MM.1S (cell line): ENCODE measurements around the gene SLC16A7.

Experiments
- DNase-seq: peaks from one replicate; pipeline ENCODE4 v3.0.0-alpha.2; 2015
- H2AFZ ChIP-seq: fragments of 300-600 bp; sonication (generic); 2 replicates; pipeline ENCODE4 v1.6.0; 2016; ENCODE audit warnings: antibody characterized with exemption, low read length
- H3F3A ChIP-seq: fragments of 300-600 bp; sonication (generic); 2 replicates; pipeline ENCODE4 v1.6.1; 2016; ENCODE audit warnings: mild to moderate bottlenecking, antibody characterized with exemption, low read length, moderate library complexity, mixed read lengths; ENCODE audit not compliant: insufficient read depth
- H3K27ac ChIP-seq: fragments of 300-600 bp; sonication (generic); 2 replicates; pipeline ENCODE4 v1.5.1; 2016; ENCODE audit warnings: mild to moderate bottlenecking, low read length
- H3K27me3 ChIP-seq: fragments of 300-600 bp; sonication (generic); replicated peaks from 2 replicates; pipeline ENCODE4 v1.6.0; 2016; ENCODE audit warnings: low read length; ENCODE audit not compliant: insufficient read depth
- H3K36me3 ChIP-seq: fragments of 300-600 bp; sonication (generic); replicated peaks from 2 replicates; pipeline ENCODE4 v1.6.1; 2016; ENCODE audit warnings: mild to moderate bottlenecking, low read length, mixed read lengths; ENCODE audit not compliant: insufficient read depth
- H3K4me1 ChIP-seq: fragments of 300-600 bp; sonication (generic); 2 replicates; pipeline ENCODE4 v1.6.1; 2016; ENCODE audit warnings: low read length, mixed read lengths
- H3K4me2 ChIP-seq: fragments of 300-600 bp; sonication (generic); 2 replicates; pipeline ENCODE4 v1.6.0; 2016; ENCODE audit warnings: low read depth, low read length
- H3K4me3 ChIP-seq: fragments of 300-600 bp; sonication (generic); 2 replicates; pipeline ENCODE4 v1.5.1; 2016; ENCODE audit warnings: low read length, mixed read lengths
- H3K79me2 ChIP-seq: fragments of 300-600 bp; sonication (generic); 2 replicates; pipeline ENCODE4 v1.6.1; 2016; ENCODE audit warnings: mixed run types, low read length, mixed read lengths
- H3K9ac ChIP-seq: fragments of 300-600 bp; sonication (generic); 2 replicates; pipeline ENCODE4 v1.6.1; 2016; ENCODE audit warnings: low read length, mixed read lengths
- H3K9me2 ChIP-seq: fragments of 300-600 bp; sonication (generic); replicated peaks from 2 replicates; pipeline ENCODE4 v1.6.1; 2016; ENCODE audit warnings: mild to moderate bottlenecking, low read length, mixed read lengths; ENCODE audit not compliant: insufficient read depth
- H3K9me3 ChIP-seq: fragments of 300-600 bp; sonication (generic); replicated peaks from 2 replicates; pipeline ENCODE4 v1.6.1; 2016; ENCODE audit warnings: mild to moderate bottlenecking, low read length, mixed read lengths; ENCODE audit not compliant: insufficient read depth
- H4K20me1 ChIP-seq: fragments of 300-600 bp; sonication (generic); 2 replicates; pipeline ENCODE4 v1.6.1; 2016; ENCODE audit warnings: mild to moderate bottlenecking, low read length, moderate library complexity, mixed read lengths; ENCODE audit not compliant: insufficient read depth
- EZH2 ChIP-seq: fragments of 300-600 bp; sonication (generic); optimal IDR thresholded peaks from 2 replicates; pipeline ENCODE3; 2017; ENCODE audit warnings: low read depth, mild to moderate bottlenecking, antibody characterized with exemption, low read length, mixed read lengths
- EZH2phosphoT487 ChIP-seq: fragments of 300-600 bp; sonication (generic); IDR thresholded peaks from 2 replicates; pipeline ENCODE4 v1.6.1; 2018; ENCODE audit warnings: antibody characterized with exemption, low read length
- TF ChIP-seq, protein P1 (sequence below): fragments of 300-600 bp; sonication (generic); IDR thresholded peaks from 2 replicates; pipeline ENCODE4 v1.5.1; 2016; ENCODE audit warnings: antibody characterized with exemption, low read length, mixed read lengths

The SLC16A7 gene

GRCh38 chr12:59570145-59570544 is 25.7 kb upstream of the SLC16A7 start:
- H3F3A ChIP-seq: no peaks in the 10 kb centered on the region
- H2AFZ ChIP-seq: no peak overlapping the region
- H3K36me3 ChIP-seq: no peaks in the 10 kb centered on the region
- no peak overlapping the region for H3K4me2 ChIP-seq
- DNase-seq: no peak
- H3K4me3 ChIP-seq: no peak overlapping the region
- no peaks in the 10 kb centered on the region; the same call in 1 of the 2 replicates for H3K4me1 ChIP-seq
- H3K79me2 ChIP-seq: no peaks in the 10 kb centered on the region
- TF ChIP-seq, protein P1, sequence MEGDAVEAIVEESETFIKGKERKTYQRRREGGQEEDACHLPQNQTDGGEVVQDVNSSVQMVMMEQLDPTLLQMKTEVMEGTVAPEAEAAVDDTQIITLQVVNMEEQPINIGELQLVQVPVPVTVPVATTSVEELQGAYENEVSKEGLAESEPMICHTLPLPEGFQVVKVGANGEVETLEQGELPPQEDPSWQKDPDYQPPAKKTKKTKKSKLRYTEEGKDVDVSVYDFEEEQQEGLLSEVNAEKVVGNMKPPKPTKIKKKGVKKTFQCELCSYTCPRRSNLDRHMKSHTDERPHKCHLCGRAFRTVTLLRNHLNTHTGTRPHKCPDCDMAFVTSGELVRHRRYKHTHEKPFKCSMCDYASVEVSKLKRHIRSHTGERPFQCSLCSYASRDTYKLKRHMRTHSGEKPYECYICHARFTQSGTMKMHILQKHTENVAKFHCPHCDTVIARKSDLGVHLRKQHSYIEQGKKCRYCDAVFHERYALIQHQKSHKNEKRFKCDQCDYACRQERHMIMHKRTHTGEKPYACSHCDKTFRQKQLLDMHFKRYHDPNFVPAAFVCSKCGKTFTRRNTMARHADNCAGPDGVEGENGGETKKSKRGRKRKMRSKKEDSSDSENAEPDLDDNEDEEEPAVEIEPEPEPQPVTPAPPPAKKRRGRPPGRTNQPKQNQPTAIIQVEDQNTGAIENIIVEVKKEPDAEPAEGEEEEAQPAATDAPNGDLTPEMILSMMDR: no peak
- TF ChIP-seq EZH2 (no peak), EZH2phosphoT487 (no peak)
- no peak overlapping the region for H3K9ac ChIP-seq
- no peaks in the 10 kb centered on the region for H3K9me2 ChIP-seq
- no peaks in the 10 kb centered on the region for H4K20me1 ChIP-seq
- H3K27me3 ChIP-seq: no peaks in the 10 kb centered on the region
- no peak overlapping the region for H3K27ac ChIP-seq
- H3K9me3 ChIP-seq: no peaks in the 10 kb centered on the region

DNA sequence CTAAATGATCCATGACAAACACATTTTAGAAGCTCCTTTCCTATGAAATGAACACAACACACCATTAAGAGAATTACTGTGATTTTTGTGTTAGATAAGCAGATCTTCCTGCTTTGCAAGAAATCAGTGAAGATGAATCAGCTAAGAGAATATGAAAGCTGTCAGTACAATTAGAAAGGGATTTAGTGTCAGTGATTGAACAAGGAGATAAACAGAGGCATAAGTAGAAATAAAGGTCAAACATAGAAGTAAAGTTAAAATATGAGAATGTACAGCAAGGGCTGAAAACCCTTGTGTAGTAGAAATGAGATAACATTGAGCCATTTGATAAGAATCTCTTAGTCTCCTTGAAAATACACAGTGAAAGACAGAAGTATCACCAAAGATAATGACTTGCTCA is 21.4 kb upstream of the SLC16A7 start:
- Histone ChIP-seq H3K36me3 (no peaks in the 10 kb centered on the region), H3K9ac (no peak overlapping the region), H3K79me2 (no peaks in the 10 kb centered on the region), H3K27ac (no peak overlapping the region), H4K20me1 (no peaks in the 10 kb centered on the region), H3K4me3 (no peak overlapping the region), H3K27me3 (no peaks in the 10 kb centered on the region), H2AFZ (no peak overlapping the region), H3K4me2 (no peak overlapping the region), H3K9me2 (no peaks in the 10 kb centered on the region), H3K9me3 (no peaks in the 10 kb centered on the region), H3K4me1 (no peaks in the 10 kb centered on the region; the same call in 1 of the 2 replicates), H3F3A (no peaks in the 10 kb centered on the region)
- no peak for DNase-seq
- TF ChIP-seq, protein P1: no peak
- TF ChIP-seq EZH2phosphoT487 (no peak), EZH2 (no peak)

DNA sequence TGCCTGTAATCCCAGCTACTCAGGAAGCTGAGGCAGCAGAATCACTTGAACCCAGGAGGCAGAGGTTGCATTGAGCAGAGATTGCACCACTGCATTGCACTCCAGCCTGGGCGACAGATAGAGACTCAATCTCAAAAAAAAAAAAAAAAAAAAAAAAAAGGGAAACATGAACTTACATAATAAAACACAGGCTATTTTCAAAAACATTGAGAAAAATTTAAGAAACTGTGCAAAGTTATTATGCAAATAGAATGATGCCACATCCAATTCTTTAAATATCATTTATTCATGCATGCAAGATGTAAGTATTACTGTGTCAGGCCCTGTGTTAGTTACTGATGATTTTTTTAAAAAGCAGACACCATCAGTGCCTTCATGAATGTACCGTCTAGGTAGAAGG is 20.0 kb upstream of the SLC16A7 start:
- H3K4me2 ChIP-seq: no peak overlapping the region
- no peaks in the 10 kb centered on the region for H4K20me1 ChIP-seq
- H3K9me2 ChIP-seq: no peaks in the 10 kb centered on the region
- no peak overlapping the region for H3K4me3 ChIP-seq
- no peaks in the 10 kb centered on the region for H3K27me3 ChIP-seq
- no peaks in the 10 kb centered on the region for H3K9me3 ChIP-seq
- H3F3A ChIP-seq: no peaks in the 10 kb centered on the region
- H2AFZ ChIP-seq: no peak overlapping the region
- no peaks in the 10 kb centered on the region for H3K79me2 ChIP-seq
- TF ChIP-seq EZH2 (no peak), EZH2phosphoT487 (no peak)
- H3K36me3 ChIP-seq: no peaks in the 10 kb centered on the region
- H3K9ac ChIP-seq: no peak overlapping the region
- no peaks in the 10 kb centered on the region; the same call in 1 of the 2 replicates for H3K4me1 ChIP-seq
- no peak overlapping the region for H3K27ac ChIP-seq
- no peak for DNase-seq

DNA sequence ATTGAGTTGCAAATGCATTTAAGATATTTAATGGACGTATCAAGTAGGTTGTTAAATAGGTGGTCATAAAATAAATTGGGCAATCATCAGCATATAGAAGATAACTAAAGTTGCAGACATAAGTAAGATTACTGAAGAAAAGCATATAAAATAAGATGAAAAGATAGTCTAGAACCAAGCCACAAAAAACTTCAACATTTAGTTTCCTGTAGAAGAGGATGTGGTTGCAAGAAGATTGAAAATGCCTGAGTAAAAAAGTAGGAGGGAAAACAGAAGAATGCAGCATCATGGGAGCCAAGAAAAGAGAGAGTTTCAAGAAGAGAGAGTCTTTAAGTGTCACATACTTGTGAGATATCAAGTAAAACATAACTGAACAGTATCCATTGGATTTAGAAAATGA is 17.6 kb upstream of the SLC16A7 start:
- H3K9me3 ChIP-seq: no peaks in the 10 kb centered on the region
- no peak for DNase-seq
- H3K4me3 ChIP-seq: no peak overlapping the region
- H3K27me3 ChIP-seq: no peaks in the 10 kb centered on the region
- no peaks in the 10 kb centered on the region for H3F3A ChIP-seq
- no peak overlapping the region for H3K4me2 ChIP-seq
- H3K9me2 ChIP-seq: no peaks in the 10 kb centered on the region
- H3K4me1 ChIP-seq: no peaks in the 10 kb centered on the region; the same call in 1 of the 2 replicates
- H2AFZ ChIP-seq: no peak overlapping the region
- no peaks in the 10 kb centered on the region for H3K36me3 ChIP-seq
- TF ChIP-seq, protein P1: no peak
- TF ChIP-seq EZH2phosphoT487: no peak
- TF ChIP-seq EZH2: no peak
- H3K27ac ChIP-seq: no peak overlapping the region
- no peak overlapping the region for H3K9ac ChIP-seq
- no peaks in the 10 kb centered on the region for H4K20me1 ChIP-seq
- no peaks in the 10 kb centered on the region for H3K79me2 ChIP-seq
